Measurements from ENCODE around the gene BTBD7.

DNA sequence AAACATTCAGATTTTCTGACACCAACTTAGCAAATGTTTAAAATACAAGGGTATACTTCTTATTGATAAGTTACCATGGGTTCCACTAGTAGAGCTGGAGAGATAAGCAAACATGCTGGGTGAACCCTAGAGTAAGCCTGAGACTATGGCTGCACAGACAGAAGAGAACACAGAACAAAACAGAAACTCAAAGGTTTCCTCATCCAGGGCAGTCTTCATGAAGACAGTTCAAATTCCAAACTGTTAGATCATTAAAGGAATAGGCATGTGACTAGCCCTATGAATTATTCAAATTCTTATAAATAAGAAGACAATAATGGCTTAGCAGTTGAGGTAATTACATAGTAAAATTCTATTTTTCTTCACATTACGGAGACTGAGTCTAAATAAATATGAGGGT lies 28.1 kb downstream of the BTBD7 start:
- TF ChIP-seq, protein P1, sequence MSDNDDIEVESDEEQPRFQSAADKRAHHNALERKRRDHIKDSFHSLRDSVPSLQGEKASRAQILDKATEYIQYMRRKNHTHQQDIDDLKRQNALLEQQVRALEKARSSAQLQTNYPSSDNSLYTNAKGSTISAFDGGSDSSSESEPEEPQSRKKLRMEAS (IDR thresholded peaks at IDR 0.05; ENCODE audit: low read depth, low read length): no peak
- TF ChIP-seq CTCF (IDR thresholded peaks at IDR 0.05; ENCODE audit: low read depth, low read length) (no peak), POLR2A (IDR thresholded peaks at IDR 0.05; ENCODE audit: extremely low read depth, insufficient read length) (no peak)
